Activated T-cell treated with anti-CD3 and anti-CD28 coated beads for 48 hours (primary cell): Measurements from ENCODE around the gene THTPA.

Experiments used
- DNase-seq: peaks from one replicate; pipeline ENCODE4 v3.0.0-alpha.2; 2020; ENCODE audit warnings: low read depth

Gene THTPA

DNA sequence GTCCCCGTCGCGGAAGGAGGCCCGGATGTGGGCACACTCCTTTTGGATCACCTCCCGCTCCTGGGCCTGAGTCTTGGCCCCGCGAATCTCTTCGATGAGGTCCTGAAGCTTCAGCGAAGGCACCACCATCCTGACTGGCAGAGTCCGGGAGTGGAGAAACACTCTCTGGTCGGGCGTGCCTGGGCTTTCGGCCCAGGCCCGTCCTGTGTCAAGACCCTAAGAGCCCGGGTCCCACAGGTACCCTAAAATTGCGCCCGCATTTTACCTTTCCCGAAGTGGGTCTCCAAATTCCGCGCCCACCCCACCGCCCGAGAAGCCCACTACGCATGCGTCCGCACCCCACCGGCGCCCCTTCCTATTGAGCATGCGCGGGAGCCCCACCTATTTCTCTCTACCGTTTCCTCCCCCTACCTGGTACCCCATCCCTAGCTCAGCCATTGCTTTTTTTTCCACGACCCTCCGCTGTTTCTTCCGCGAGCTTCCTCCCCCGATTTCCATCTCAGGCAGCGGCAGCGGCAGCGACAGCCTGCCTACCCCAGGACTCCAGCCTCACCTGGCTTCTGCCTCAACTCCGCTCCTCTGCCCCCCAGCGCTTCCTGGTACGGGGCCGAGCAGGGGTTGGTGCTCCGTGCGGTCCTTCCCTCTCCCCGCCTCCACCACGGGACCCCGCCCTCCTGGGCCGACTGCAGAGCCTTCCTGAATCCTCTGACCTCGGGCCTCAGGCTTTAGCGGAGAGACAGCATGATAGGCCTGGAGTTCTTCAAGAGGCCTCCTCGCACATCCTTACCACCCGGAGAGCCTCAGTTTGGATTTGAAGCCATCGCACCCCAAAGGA, 11.3 kb downstream of the THTPA start, which contains the start of gene AP1G2:
TSS of gene AP1G2 (minus strand) at position 606 of the 835 bp plus-strand sequence. CDS start at position 129, 477 bp downstream.
- DNase-seq: peak; percentile 90

- DNase-seq: no peak
These were observed 12.0 kb downstream of the THTPA start for GRCh38 chr14:23568021-23568599.

GRCh38 chr14:23568600-23569331, 12.7 kb downstream of the THTPA start:
- DNase-seq: no peak

- no peak for DNase-seq
These were observed 13.5 kb downstream of the THTPA start for GRCh38 chr14:23569443-23570151.

GRCh38 chr14:23570806-23571483, 14.9 kb downstream of the THTPA start:
- DNase-seq: no peak

DNA sequence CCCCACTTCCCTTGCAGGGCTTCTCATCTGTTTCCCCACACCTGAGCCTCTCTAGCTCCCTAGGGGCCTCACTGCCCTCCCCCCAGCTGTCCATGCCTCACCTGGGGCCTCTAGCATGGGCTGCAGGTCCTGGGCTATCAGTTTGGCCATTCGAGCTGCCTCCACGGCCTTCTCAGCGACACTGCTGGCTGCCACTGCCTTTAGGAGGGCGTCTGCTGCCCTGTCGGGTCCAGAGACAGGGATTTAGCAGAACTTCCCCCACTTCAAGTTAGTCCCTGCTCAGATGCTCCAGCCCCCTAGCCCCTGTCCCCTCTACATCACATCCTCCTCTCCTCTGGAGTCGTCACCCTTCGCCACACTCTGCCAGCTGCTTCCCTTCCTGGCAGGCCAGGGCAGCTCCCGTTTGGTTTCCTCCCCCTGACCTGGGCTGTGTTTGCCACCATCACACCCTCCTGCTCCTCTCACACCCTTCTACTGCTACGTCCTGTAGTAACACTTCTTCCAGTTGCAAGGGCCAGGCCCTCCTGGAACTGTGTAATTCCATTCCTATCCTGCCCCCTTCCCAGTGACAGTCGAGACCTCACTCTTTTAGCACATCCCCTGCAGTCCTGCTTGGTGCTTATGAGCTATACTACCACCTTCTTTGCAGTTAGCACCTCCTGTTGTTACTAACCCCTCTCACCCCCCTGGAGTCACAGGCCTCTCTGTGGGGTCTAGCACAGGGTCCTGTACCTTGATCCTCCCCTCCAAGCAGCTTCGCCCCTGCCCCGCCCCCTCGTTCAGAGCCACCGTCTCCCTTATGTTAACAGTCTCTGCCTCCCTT, 15.8 kb downstream of the THTPA start:
- DNase-seq: no peak

GRCh38 chr14:23572524-23572828, 16.4 kb downstream of the THTPA start:
- DNase-seq: no peak

DNA sequence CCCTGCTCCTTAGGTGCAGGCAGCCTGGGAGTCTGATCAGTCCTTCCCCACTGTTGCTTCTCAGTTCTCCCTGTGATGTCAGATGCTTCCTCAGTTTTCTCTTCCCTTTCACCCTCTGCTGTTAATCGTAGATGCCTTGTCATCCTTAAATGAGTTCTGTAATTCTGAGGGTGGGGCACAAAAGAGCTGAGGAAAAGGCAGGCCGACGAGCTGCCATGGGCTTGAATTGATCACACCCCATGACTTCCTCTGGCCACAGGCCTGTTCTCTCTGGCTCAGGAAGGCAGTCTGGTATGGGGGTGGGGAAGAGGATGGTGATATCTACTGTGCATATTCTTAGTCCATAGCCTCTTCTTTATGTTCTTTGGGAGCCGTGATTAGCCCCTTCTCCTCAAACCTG, 16.8 kb downstream of the THTPA start:
- no peak for DNase-seq

DNA sequence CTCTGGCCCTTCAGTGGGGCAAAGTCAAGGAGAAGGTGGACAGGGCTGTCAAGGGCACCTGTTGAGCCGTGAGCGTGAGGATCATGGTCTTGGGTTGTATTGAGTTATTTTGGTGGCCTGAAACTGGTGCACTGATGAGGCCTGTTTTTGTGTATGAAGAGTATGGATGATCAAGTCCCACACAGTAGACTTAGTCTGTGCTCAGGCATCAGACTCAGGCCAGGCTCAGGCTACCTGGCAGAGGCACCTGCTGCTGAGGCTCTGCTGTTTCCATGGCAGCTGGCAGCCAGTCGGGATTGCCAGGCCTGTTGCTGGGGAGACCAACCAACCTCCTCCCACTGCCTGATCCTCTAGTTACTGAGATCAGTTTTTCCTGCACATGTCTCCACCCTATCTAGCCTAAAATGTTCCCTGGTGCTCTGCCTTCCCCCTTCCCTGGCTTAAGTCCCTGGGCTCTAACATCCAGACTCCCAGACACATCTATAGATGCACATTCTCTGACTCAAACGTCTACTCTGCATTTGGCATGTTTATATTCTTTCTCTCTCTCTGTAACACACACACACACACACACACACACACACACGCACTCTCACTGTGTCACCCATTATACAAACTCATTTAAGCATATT, 17.4 kb downstream of the THTPA start:
- DNase-seq: no peak

GRCh38 chr14:23577004-23577681, 21.1 kb downstream of the THTPA start:
- no peak for DNase-seq

DNA sequence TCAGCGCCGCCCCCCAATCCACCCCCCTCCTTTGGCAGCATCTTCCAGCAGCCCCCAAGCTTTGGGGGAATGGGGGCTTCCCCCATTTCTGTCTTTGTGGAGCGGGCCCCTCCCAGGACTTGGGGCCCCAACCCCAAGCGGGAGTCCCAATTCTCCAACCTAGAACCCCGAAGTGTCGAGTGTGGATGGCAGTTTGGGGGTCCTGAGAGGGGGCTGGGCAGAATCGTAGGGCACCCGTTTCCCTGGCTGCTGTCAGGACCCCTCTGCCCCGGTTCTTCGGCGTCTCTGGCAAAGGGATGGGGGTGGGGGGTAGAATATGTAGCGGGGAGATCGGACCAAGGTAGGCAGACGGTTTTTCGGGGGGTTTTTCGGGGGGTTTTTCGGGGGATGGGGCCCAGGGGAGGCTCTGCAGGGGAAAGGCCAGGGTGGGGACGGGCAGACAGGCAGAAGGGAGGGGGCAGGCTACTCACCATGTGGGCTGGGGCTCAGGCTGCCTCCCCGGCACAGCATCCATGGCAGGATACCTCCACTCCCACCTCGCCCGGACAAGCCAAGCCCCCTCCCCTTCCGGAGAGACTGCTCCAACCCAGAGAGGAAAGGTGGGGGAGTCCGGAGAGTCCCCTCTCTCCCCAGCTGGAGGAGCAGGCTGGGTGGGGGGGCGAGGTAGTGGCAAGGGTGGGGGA, 21.8 kb downstream of the THTPA start:
- DNase-seq: no peak

DNA sequence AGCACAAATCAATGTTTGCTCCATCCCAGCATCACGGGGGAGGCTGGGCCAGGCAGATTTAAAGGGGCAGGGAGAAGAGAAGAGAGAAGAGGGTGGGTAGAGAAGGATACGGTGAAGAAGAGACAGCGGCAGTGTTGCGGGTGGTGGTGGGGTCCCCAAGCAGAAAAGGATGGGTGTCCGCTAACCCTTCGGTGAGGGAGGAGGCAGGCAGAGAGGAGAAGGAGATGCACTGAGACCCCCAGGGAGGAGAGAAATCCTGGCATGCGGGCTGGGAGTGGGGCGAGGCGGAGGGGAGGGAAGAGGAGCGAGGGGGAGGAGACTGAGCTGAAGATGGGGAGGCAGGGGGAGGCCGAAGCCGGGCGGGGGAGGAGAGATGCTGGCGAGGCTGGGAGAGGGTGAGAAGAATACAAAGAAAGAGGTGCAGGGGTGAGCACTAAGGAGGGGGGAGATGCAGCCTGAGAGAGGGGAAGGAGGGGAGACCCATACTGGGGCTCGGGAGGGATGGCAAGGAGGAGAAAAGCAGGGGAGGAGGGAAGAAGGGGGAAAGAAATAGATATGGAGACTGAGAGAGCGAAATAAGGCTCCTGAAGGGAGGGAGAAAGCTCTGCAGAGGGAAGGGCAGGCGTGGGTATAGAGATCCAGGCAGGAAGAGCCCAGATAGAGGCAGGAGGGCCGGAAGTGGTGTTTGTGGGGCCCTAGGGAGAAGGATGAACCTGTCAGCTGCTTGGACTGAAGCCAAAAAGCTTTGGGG, 22.7 kb downstream of the THTPA start, which contains the start of gene JPH4:
TSS of gene JPH4 (minus strand) at position 231 of the 751 bp plus-strand sequence. CDS start 1,337 bp downstream, outside the sequence.
- no peak for DNase-seq

GRCh38 chr14:23579311-23579630, 23.2 kb downstream of the THTPA start:
- DNase-seq: no peak

DNA sequence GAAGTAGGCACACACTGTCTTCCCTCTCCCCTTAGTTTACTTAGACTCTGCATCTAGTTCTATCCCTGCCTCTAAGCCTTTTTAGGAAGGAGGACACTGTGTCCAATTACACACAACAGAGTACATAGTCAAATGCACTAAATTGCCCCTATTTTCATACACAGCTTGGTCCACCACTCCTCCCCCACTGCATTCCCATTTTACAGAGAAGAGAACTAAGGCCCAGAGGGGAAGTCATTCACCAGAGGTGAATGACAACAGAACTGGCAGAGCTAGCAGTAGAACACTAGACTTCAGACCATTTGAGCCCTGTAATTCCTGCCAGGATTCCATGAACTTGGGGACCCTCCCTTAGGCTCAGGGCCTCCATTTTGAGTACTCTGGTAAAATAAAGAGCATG, 23.7 kb downstream of the THTPA start:
- no peak for DNase-seq

DNA sequence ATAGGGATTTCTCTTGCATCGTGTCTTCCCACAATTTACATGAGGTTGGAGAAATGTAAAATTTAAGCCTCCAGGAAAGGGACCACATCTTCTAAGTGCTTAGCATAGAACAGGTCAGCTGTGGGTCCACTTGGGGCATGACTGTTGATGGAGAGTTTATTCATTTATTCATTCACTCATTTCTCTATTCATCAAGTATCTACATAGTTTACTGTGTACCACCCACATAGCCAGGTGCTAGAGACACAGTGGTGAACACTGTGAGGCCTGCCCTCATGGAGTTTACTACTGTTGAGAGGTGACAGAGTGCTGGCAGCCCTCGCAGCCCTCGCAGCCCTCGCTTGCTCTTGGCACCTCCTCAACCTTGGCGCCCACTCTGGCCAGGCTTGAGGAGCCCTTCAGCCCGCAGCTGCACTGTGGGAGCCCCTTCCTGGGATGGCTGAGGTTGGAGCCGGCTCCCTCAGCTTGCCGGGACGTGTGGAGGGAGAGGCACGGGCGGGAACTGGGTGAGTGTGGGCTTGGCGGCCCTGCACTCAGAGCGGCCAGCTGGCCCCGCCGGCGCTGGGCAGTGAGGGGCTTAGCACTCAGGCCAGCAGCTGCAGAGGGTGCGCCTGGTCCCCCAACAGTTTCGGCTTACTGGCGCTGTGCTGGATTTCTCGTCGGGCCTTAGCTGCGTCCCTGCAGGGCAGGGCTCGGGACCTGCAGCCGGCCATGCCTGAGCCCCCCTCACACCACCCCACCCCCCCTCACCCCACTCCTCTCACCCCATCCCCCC, 24.3 kb downstream of the THTPA start:
- DNase-seq: no peak

DNA sequence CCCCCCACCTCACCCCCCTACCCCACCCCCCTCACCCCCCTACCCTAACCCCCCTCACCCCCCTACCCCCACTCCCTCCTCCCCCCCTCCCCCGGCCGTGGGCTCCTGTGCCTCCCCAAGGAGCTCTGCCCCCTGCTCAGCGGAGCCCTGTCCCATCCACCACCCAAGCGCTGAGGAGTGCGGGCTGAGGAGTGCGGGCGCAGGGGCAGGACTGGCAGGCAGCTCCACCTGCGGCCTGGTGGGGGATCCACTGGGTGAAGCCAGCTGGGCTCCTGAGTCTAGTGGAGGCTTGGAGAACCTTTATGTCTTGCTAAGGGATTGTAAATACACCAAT, 24.8 kb downstream of the THTPA start:
- no peak for DNase-seq

- no peak for DNase-seq
These were observed 27.1 kb downstream of the THTPA start for GRCh38 chr14:23582906-23583760.
